ENCODE data around the gene H3-3A.

Gene H3-3A

DNA sequence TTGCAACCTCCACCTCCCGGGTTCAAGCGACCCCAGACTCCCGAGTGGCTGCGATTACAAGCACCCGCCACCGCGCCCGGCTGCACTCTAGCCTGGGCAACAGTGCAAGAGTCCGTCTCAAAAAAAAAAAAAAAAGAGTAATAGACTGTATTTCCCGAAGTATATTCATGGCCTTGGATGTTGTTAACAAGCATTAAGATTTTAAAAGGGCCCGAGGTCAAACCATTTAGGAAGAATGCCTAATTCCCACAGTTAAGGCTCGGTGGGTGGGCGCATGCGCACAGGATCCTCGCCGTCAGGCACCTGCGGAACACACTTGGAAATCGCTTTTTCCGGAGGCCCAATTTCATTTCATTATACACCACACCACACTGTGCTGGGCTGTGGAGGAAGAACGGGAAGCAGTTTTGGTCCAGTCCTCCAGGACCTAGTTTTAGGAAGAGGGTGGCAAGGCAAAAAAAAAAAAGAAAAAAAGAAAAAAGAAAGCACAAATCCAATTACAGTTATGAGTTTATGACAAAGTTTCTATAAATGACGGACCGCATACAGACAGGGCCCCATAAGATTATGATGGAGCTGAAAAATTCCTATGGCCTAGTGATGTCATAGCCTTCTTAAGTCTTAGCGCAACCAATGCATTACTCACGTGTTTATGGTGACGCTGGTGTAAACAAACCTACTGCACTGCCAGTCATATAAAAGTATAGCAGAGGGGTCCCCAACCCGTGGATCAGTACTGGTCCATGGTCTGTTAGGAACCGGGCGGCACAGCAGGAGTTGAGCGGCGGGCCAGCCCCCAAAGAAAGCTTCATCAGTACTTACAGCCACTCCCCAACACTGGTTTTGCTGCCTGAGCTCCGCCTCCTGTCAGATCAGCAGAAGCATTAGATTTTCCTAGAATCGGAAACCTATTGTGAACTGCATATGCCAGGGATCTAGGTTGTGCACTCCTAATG is 38.2 kb downstream of the H3-3A start:
- H3K4me3 ChIP-seq (ENCODE audit: low read depth, low read length): peak overlapping the region; percentile 58
- TF ChIP-seq, protein P1, sequence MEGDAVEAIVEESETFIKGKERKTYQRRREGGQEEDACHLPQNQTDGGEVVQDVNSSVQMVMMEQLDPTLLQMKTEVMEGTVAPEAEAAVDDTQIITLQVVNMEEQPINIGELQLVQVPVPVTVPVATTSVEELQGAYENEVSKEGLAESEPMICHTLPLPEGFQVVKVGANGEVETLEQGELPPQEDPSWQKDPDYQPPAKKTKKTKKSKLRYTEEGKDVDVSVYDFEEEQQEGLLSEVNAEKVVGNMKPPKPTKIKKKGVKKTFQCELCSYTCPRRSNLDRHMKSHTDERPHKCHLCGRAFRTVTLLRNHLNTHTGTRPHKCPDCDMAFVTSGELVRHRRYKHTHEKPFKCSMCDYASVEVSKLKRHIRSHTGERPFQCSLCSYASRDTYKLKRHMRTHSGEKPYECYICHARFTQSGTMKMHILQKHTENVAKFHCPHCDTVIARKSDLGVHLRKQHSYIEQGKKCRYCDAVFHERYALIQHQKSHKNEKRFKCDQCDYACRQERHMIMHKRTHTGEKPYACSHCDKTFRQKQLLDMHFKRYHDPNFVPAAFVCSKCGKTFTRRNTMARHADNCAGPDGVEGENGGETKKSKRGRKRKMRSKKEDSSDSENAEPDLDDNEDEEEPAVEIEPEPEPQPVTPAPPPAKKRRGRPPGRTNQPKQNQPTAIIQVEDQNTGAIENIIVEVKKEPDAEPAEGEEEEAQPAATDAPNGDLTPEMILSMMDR (IDR thresholded peaks at IDR 0.05; ENCODE audit: insufficient read depth, low read depth, low read length, missing control alignments): no peak
- peak; percentile 40 for DNase-seq (ENCODE audit: low read depth)

DNA sequence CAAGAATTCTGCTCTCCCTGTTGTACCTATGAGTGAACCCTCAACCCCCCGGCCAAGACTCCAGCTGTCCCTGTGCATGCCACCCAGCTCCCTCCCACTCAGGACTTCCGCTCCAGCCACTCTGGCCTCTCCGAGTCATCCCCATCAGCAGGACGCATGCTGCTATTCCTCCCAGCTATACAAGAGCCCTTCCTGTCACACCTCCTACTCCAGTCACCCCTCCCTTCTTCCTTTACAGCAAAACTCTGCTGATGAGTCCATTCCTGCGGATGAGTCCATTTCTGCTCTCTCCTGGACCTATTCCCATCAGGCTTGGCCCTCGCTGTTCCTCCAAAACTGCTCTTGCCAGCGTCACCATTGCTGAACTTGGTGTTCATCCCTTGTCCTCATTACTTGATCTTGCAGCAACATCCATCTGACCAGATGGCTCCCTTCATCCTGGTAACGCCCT is 42.2 kb downstream of the H3-3A start:
- no peak for DNase-seq (ENCODE audit: low read depth)
- no peak overlapping the region for H3K4me3 ChIP-seq (ENCODE audit: low read depth, low read length)
- TF ChIP-seq, protein P1 (IDR thresholded peaks at IDR 0.05; ENCODE audit: insufficient read depth, low read depth, low read length, missing control alignments): no peak

- H3K4me3 ChIP-seq (ENCODE audit: low read depth, low read length): no peak overlapping the region
- TF ChIP-seq, protein P1 (IDR thresholded peaks at IDR 0.05; ENCODE audit: insufficient read depth, low read depth, low read length, missing control alignments): no peak
- no peak for DNase-seq (ENCODE audit: low read depth)
Observed at GRCh38 chr1:226107471-226108460, 45.2 kb downstream of the H3-3A start.

- H3K4me3 ChIP-seq (ENCODE audit: low read depth, low read length): peak overlapping the region; percentile 62
- DNase-seq (ENCODE audit: low read depth): no peak
- TF ChIP-seq, protein P1 (IDR thresholded peaks at IDR 0.05; ENCODE audit: insufficient read depth, low read depth, low read length, missing control alignments): no peak
Observed at GRCh38 chr1:226108935-226109828, 46.7 kb downstream of the H3-3A start.

- peak overlapping the region; percentile 80 for H3K4me3 ChIP-seq (ENCODE audit: low read depth, low read length)
- DNase-seq (ENCODE audit: low read depth): peak; percentile 94
- TF ChIP-seq, protein P1 (IDR thresholded peaks at IDR 0.05; ENCODE audit: insufficient read depth, low read depth, low read length, missing control alignments): no peak
Observed at GRCh38 chr1:226109829-226110248, 47.3 kb downstream of the H3-3A start.
